ENCODE data around the gene GJB2. TPM values are rescaled to one million over a fixed set of nuclear protein-coding genes. Genes with fewer than 3 reads are reported as not detected.

GJB2 gene
- total and polyA plus RNA-seq, 2 experiments from 2014 or later = 0.11 to 0.20 TPM

DNA sequence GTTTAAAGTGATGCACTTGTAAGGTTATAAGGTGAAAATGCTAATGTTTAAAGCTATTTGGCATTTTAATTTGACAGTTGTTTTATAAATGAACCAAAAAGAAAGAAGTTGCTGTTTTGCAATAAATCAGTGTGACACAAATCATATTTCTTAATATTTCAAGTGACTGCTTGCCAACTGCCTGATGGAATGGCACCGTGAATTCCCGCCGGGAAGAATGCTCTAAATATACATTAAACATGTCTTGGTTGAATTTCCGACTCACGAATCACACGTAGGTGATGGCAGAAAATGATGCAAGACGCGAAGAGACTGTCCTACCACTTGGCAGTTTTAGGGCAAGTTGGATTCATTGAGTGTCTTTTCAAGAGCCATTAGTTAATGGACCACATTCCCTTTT is 3.1 kb upstream of the GJB2 start:
- no peak overlapping the region for H2AFZ ChIP-seq
- WGBS, 2 experiments (ENCODE audit: low coverage in 1 of 2, low lambda C conversion rate in 2 of 2, missing lambda C conversion rate in 2 of 2) = 35 to 43% methylated on average over 8 of the region's 8 CpGs

DNA sequence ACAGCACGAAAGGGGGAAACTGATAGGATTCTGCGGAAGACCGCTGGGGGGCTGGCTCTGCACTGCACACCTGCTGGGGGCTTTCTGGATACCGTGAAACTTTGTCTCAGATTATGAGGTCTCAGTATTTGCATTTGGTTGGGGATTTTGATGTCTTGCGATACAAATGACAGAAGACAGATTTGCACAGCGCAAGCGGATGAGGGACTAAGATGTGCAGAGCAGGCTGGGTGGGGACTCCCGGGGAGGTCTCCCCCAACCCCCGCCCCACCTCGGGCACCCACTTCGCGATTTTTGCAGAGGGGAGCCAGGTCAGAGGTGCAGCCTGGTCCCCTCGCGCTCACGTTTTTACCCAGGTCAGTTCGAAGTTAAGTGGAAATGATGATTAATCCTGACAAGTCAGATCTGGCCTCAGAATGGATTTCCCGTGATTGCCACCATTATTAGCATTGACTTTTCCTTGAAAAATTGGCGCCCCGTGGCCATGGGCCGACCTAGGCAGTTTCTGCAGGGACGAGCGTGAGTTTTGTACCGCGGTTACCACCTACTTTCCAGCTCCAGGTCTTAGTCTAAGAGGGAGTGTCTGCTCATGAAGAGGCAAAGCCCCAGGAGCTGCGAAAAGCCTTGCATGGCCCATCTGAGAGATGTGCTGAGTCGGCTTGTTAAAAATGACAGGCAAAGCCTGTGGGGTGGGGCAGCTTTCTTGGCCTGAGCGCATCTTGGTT is 1.3 kb upstream of the GJB2 start:
- Histone ChIP-seq H3F3A (ENCODE audit: insufficient read depth) (peaks cover 24% of the 10 kb centered on the region), H3K79me2 (ENCODE audit: insufficient read depth) (no peaks in the 10 kb centered on the region), H3K9ac (no peak overlapping the region), H3K9me2 (ENCODE audit: insufficient read depth) (no peaks in the 10 kb centered on the region), H3K4me3 (no peak overlapping the region), H3K36me3 (ENCODE audit: low read depth) (no peaks in the 10 kb centered on the region), H3K27ac (no peak overlapping the region), H4K20me1 (ENCODE audit: insufficient read depth) (no peaks in the 10 kb centered on the region), H3K4me1 (ENCODE audit: insufficient read depth) (peaks cover 22% of the 10 kb centered on the region), H2AFZ (no peak overlapping the region), H3K27me3 (replicated peaks; ENCODE audit: insufficient read depth) (peaks cover 42% of the 10 kb centered on the region), H3K9me3 (ENCODE audit: low read depth) (no peaks in the 10 kb centered on the region), H3K4me2 (ENCODE audit: unreplicated experiment) (peak overlapping the region; percentile 65)
- 7 to 10% methylated on average over 26 to 27 of the region's 27 CpGs for WGBS, 2 experiments (ENCODE audit: low coverage in 1 of 2, low lambda C conversion rate in 2 of 2, missing lambda C conversion rate in 2 of 2)
- in situ Hi-C loops (cut with MboI) = loop anchor here (10.0 to 25.0 kb wide), 3 partner anchors 291 to 643 kb away; no protein-coding TSS in a partner anchor
- peak; percentile 24 for DNase-seq
- TF ChIP-seq EZH2 (IDR thresholded peaks at IDR 0.05; ENCODE audit: insufficient read depth, poor library complexity, severe bottlenecking) = no peak
- TF ChIP-seq EZH2phosphoT487 (IDR thresholded peaks at IDR 0.05; ENCODE audit: insufficient read depth, low read depth) = 0 out of 2 replicates have a peak, but pooled peaks have one; percentile 11

More for the DNA sequence above, 3.1 kb upstream of the GJB2 start:
- peaks cover 11% of the 10 kb centered on the region for H3K4me1 ChIP-seq (ENCODE audit: insufficient read depth)
- H3K9me2 ChIP-seq (ENCODE audit: insufficient read depth) = no peaks in the 10 kb centered on the region
- peaks cover 12% of the 10 kb centered on the region for H3F3A ChIP-seq (ENCODE audit: insufficient read depth)
- no peak overlapping the region for H3K4me2 ChIP-seq (ENCODE audit: unreplicated experiment)
- no peaks in the 10 kb centered on the region for H3K36me3 ChIP-seq (ENCODE audit: low read depth)
- no peaks in the 10 kb centered on the region for H4K20me1 ChIP-seq (ENCODE audit: insufficient read depth)
- no peak overlapping the region for H3K4me3 ChIP-seq
- no peaks in the 10 kb centered on the region for H3K79me2 ChIP-seq (ENCODE audit: insufficient read depth)
- H3K27ac ChIP-seq = no peak overlapping the region
- peaks cover 42% of the 10 kb centered on the region for H3K27me3 ChIP-seq (replicated peaks; ENCODE audit: insufficient read depth)
- DNase-seq = no peak
- no peak overlapping the region for H3K9ac ChIP-seq
- H3K9me3 ChIP-seq (ENCODE audit: low read depth) = no peaks in the 10 kb centered on the region
- in situ Hi-C loops (cut with MboI) = loop anchor here (10.0 to 25.0 kb wide), 3 partner anchors 289 to 642 kb away; no protein-coding TSS in a partner anchor
- TF ChIP-seq EZH2phosphoT487 (IDR thresholded peaks at IDR 0.05; ENCODE audit: insufficient read depth, low read depth) (no peak), EZH2 (IDR thresholded peaks at IDR 0.05; ENCODE audit: insufficient read depth, poor library complexity, severe bottlenecking) (peak; percentile 31)

DNA sequence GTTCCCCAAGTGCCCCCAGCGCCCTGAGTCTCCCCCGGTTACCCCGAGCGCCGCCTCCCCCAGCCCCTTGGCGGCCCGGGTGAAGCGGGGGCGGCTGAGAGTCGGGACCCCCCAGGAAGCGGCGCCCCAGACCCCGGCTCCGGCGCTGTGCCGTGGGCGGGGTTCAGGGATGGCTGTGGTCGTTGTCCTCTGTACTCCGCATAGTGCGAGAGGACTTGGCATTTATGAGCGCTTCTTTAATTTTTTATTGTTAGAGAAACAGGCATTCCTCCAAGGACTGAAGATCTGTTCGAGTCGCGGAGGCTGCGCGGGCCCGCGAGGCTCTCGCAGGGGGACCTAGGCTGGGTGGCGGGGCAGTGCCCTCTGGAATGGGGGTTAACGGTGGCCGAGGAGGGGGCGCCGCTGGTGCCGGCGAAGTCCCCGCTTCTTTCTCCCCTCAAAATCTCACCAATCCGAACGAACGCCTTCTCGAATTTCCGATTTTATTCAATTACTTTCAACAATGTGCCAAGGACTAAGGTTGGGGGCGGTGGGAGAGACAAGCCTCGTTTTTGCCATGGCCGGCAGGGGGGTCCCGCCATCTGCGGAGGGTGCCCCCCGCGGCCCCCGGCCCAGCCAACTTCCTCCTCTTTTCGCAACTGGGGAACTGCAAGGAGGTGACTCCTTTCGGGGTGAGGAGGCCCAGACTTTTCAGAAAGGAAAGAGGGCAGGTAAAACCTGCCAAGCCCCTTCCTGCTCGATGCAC is 596 bp upstream of the GJB2 start:
- H3K4me2 ChIP-seq (ENCODE audit: unreplicated experiment) = peak overlapping the region; percentile 65
- peaks cover 22% of the 10 kb centered on the region for H3K4me1 ChIP-seq (ENCODE audit: insufficient read depth)
- peak; percentile 58 for DNase-seq
- no peaks in the 10 kb centered on the region for H4K20me1 ChIP-seq (ENCODE audit: insufficient read depth)
- no peak overlapping the region for H3K9ac ChIP-seq
- H3K4me3 ChIP-seq = peak overlapping the region; percentile 62
- TF ChIP-seq EZH2 (IDR thresholded peaks at IDR 0.05; ENCODE audit: insufficient read depth, poor library complexity, severe bottlenecking) (peak; percentile 47), EZH2phosphoT487 (IDR thresholded peaks at IDR 0.05; ENCODE audit: insufficient read depth, low read depth) (peak; percentile 60; the same call in 1 of the 2 replicates)
- no peaks in the 10 kb centered on the region for H3K36me3 ChIP-seq (ENCODE audit: low read depth)
- H3K27ac ChIP-seq = no peak overlapping the region
- peaks cover 24% of the 10 kb centered on the region for H3F3A ChIP-seq (ENCODE audit: insufficient read depth)
- H3K9me2 ChIP-seq (ENCODE audit: insufficient read depth) = no peaks in the 10 kb centered on the region
- H3K27me3 ChIP-seq (replicated peaks; ENCODE audit: insufficient read depth) = peaks cover 42% of the 10 kb centered on the region
- peak overlapping the region; percentile 41; the same call in 1 of the 2 replicates for H2AFZ ChIP-seq
- in situ Hi-C loops (cut with MboI) = loop anchor here (10.0 to 25.0 kb wide), 3 partner anchors 291 to 644 kb away; no protein-coding TSS in a partner anchor
- H3K79me2 ChIP-seq (ENCODE audit: insufficient read depth) = no peaks in the 10 kb centered on the region
- 3 to 5% methylated on average over 50 to 53 of the region's 53 CpGs for WGBS, 2 experiments (ENCODE audit: low coverage in 1 of 2, low lambda C conversion rate in 2 of 2, missing lambda C conversion rate in 2 of 2)
- H3K9me3 ChIP-seq (ENCODE audit: low read depth) = no peaks in the 10 kb centered on the region

DNA sequence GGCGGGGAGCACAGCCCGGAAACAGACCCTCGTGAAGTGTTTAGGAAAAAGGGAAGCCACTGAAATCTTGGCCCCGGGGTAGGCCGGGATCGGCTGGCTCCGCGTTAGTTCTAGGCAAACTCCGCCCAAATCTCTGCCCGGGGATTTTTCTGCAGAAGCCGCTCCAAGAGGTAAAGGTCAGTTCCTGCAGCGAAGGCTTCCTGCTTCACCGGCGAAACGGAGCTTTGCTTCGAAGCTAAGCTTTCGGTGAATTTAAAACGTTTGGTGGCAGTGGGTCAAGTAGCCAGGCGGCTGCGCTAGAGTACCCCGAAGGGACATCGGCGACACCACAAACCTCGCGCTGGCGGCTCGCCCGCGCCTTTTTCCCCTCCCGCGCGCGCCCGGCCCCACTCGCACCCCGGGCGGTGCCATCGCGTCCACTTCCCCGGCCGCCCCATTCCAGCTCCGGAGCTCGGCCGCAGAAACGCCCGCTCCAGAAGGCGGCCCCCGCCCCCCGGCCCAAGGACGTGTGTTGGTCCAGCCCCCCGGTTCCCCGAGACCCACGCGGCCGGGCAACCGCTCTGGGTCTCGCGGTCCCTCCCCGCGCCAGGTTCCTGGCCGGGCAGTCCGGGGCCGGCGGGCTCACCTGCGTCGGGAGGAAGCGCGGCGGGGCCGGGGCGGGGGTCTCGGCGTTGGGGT is 441 bp downstream of the GJB2 start:
- Histone ChIP-seq H3K36me3 (ENCODE audit: low read depth) (no peaks in the 10 kb centered on the region), H3K4me3 (peak overlapping the region; percentile 62), H3K9me3 (ENCODE audit: low read depth) (no peaks in the 10 kb centered on the region), H3K9me2 (ENCODE audit: insufficient read depth) (no peaks in the 10 kb centered on the region), H3F3A (ENCODE audit: insufficient read depth) (peaks cover 24% of the 10 kb centered on the region), H3K4me2 (ENCODE audit: unreplicated experiment) (peak overlapping the region; percentile 65), H3K27ac (no peak overlapping the region), H3K4me1 (ENCODE audit: insufficient read depth) (peaks cover 22% of the 10 kb centered on the region), H3K79me2 (ENCODE audit: insufficient read depth) (no peaks in the 10 kb centered on the region), H4K20me1 (ENCODE audit: insufficient read depth) (no peaks in the 10 kb centered on the region), H3K27me3 (replicated peaks; ENCODE audit: insufficient read depth) (peaks cover 42% of the 10 kb centered on the region), H3K9ac (no peak overlapping the region), H2AFZ (peak overlapping the region; percentile 67; the same call in 1 of the 2 replicates)
- 0 out of 2 replicates have a peak, but pooled peaks have one; percentile 20 for TF ChIP-seq EZH2phosphoT487 (IDR thresholded peaks at IDR 0.05; ENCODE audit: insufficient read depth, low read depth)
- TF ChIP-seq EZH2 (IDR thresholded peaks at IDR 0.05; ENCODE audit: insufficient read depth, poor library complexity, severe bottlenecking) = peak; percentile 76
- 5 to 7% methylated on average over 48 of the region's 73 CpGs for WGBS, 2 experiments (ENCODE audit: low coverage in 1 of 2, low lambda C conversion rate in 2 of 2, missing lambda C conversion rate in 2 of 2)
- in situ Hi-C loops (cut with MboI) = loop anchor here (10.0 to 25.0 kb wide), 3 partner anchors 293 to 645 kb away; no protein-coding TSS in a partner anchor
- peak; percentile 41 for DNase-seq

All from GM23248 (cell line).